Aorta (tissue), 5 donors: ENCODE measurements around the gene NFYA. TPM values are rescaled to one million over a fixed set of nuclear protein-coding genes. Genes with fewer than 3 reads are reported as not detected.
A peak's percentile ranks its signal among the peaks of the same experiment; 100 is the strongest.

Experiments used
- ATAC-seq: fragments of 200-7000 bp; cut with Tn5 transposase; one replicate; pipeline ENCODE4 v1.9.1; 2022; ENCODE audit warnings: moderate library complexity; ENCODE audit not compliant: low FRiP score
- DNase-seq, 2 donors: peaks; one replicate each; pipeline ENCODE4 v3.0.0-alpha.2; 2020
- H3K27ac ChIP-seq, 2 donors: one replicate each; pipeline ENCODE4 v1.5.1; 2013; ENCODE audit warnings: low read length in 2 of 2, mild to moderate bottlenecking in 2 of 2, moderate library complexity in 2 of 2, control low read depth in 1 of 2, inconsistent platforms in 1 of 2, low read depth in 1 of 2
- H3K27me3 ChIP-seq, 2 donors: one replicate each; pipeline ENCODE4 v1.6.1; 2013; ENCODE audit warnings: control low read depth in 1 of 2, low read length in 1 of 2, mild to moderate bottlenecking in 1 of 2, moderate library complexity in 1 of 2; ENCODE audit not compliant: insufficient read depth in 2 of 2, control insufficient read depth in 1 of 2
- H3K36me3 ChIP-seq, 2 donors: one replicate each; pipeline ENCODE4 v1.6.1; 2013; ENCODE audit warnings: control low read depth in 1 of 2, low read length in 1 of 2, mild to moderate bottlenecking in 1 of 2; ENCODE audit not compliant: insufficient read depth in 2 of 2, control insufficient read depth in 1 of 2
- H3K4me1 ChIP-seq, 2 donors: one replicate each; pipeline ENCODE4 v1.6.1; 2013; ENCODE audit warnings: low read length in 2 of 2, control low read depth in 1 of 2, mild to moderate bottlenecking in 1 of 2, moderate library complexity in 1 of 2; ENCODE audit not compliant: insufficient read depth in 2 of 2, control insufficient read depth in 1 of 2
- H3K4me3 ChIP-seq, 2 donors: one replicate each; pipeline ENCODE4 v1.5.1; 2013; ENCODE audit warnings: low read length in 2 of 2, control low read depth in 1 of 2, mild to moderate bottlenecking in 1 of 2
- H3K9me3 ChIP-seq: one replicate; pipeline ENCODE4 v1.6.1; 2013; ENCODE audit warnings: mild to moderate bottlenecking, low read length; ENCODE audit not compliant: control insufficient read depth
- WGBS, 2 donors: extraction: QIAGEN DNeasy Blood & Tissue Kit; methylation state at CpG; one replicate each; pipeline ENCODE4 v1.1.7; 2013; 5-methylcytosine and 5-hydroxymethylcytosine counted together
- intact Hi-C, 2 donors: fragments of 100-400 bp; cut with DNase I; formaldehyde crosslinking; loops; one replicate each; pipeline versions ENCODE4 v1.14.2 to v1.15.0; 2022
- polyA plus RNA-seq, 2 donors: library from polyadenylated mRNA; stranded (reverse); fragments of 200-250 nt; gene quantifications; one replicate each; pipeline ENCODE4 v1.2.3, GENCODE V29; 2013
- total RNA-seq, 2 donors: library from RNA; stranded (reverse); fragmentation: NEBNext Ultra II Directional; extraction: Animal tissue kit (Norgen Biotek cat#: 25700); gene quantifications; one replicate each; pipeline ENCODE4 v1.2.1, GENCODE V29; 2021
- donor health status: healthy with polysubstance abuse.
- donor health status: Bipolar disorder and iron deficiency.
- donor health status: DM: no; HTN: no; CAD: no.
- donor health status: DM: no; HTN: no; CAD: no.
- donor health status: DM: yes; HTN: yes; CAD: no.

NFYA gene
- total and polyA plus RNA-seq, 4 donors, result 5.6 to 18.6 (median 10.0) TPM

DNA sequence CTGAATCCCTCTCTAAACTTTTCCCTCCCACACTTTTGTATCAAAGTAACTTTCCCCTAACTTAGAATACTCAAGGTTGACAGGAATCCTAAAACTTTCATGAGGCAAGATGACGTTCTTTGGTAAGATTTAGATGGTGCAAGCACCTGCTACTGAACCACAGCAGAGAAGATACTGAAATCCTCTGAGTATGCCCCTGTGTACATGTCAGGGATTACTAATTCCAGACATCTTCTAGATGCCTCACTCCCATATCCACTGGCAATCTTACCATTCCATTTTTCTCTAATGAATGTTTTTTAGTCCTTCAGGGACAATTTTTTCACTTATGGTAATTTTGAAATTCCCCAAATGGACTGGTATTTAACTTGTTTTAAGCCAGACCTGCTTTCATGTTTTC is 10.7 kb upstream of the NFYA start:
- DNase-seq, result no peak
- Histone ChIP-seq H3K27ac (no peak overlapping the region), H3K4me3 (no peak overlapping the region), H3K4me1 (no peaks in the 10 kb centered on the region), H3K27me3 (no peaks in the 10 kb centered on the region), H3K9me3 (no peaks in the 10 kb centered on the region), H3K36me3 (peaks cover 5% of the 10 kb centered on the region in 2 donors)
- no peak for ATAC-seq
- WGBS, 2 donors, result 70 to 88% methylated on average over 1 of the region's 1 CpG
- intact Hi-C loops, result no loop called here

DNA sequence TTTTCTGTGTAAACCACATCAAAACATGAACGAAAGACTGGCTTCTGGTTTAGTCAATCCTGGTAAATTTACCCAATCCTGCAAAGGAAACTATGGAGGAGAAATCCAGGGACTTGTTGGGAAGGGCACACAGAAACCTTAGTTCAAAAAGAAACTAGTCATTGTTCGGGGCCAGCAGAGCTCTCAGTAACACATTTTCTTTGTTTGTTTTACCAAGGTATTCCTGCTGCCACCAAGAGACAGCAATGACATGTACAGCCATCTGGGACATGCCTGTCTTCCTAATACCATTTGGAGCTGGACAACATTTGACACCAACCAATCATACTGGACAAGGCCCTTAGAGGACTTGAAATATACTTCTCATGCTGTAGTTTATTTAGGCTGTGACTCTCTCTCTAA is 8.9 kb upstream of the NFYA start:
- intact Hi-C loops, result no loop called here
- Histone ChIP-seq H3K9me3 (no peaks in the 10 kb centered on the region), H3K36me3 (peaks cover 5% of the 10 kb centered on the region in 2 donors), H3K4me3 (no peak overlapping the region), H3K4me1 (no peaks in the 10 kb centered on the region), H3K27me3 (no peaks in the 10 kb centered on the region), H3K27ac (no peak overlapping the region)
- DNase-seq, result no peak
- WGBS, 2 donors, result 88 to 94% methylated on average over 2 of the region's 2 CpGs
- ATAC-seq, result no peak

DNA sequence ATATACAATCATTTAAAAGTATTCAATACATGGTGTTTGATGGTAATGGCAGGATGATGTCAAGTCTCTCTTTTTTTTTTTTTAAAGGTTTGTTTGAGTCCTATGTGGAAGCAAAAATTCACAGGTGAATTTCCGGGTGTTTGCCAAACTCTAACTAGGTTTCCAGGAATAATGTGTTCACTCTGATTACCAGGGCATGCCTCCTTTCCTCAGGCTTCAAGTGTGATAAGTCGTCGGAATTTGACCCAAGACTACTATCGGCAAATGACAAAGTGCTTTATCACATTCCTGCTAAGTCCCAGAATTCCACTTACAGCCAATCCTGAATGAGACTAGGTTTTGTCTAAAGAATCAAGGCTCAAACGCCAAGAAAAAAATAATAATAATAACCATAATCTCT is 7.9 kb upstream of the NFYA start:
- no peak for ATAC-seq
- no peaks in the 10 kb centered on the region for H3K4me1 ChIP-seq
- no peaks in the 10 kb centered on the region for H3K27me3 ChIP-seq
- WGBS, 2 donors, result 71 to 73% methylated on average over 5 of the region's 5 CpGs
- H3K36me3 ChIP-seq, result peaks cover 5% of the 10 kb centered on the region in 2 donors
- H3K4me3 ChIP-seq, result no peak overlapping the region
- intact Hi-C loops, result loop anchor here in 1 of 2 donors (5.0 kb wide), 1 partner anchor 38 kb away; no protein-coding TSS in a partner anchor
- no peak for DNase-seq
- H3K9me3 ChIP-seq, result no peaks in the 10 kb centered on the region
- H3K27ac ChIP-seq, result no peak overlapping the region

DNA sequence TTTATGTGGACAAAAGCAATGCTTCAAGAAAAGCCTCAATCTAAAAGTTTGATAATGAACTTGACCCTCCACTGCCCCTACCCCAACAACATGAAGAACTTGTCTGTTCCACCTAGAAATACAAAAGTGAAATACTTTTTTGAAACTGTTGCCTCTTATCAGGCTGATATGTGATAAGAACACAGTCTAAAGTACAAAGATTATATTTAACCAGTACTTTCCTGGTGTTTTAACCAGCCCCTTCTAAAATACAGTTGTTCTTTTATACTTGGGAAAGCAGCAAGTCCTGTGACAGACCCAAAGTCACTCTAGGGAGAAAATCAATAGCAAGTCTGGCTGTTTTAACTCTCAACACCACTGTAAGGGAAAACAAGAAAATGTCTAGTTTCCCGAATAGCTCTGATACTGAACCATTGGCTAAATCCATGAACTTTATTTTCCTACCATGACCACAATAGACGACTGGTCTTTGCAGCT is 7.2 kb upstream of the NFYA start:
- Histone ChIP-seq H3K4me3 (no peak overlapping the region), H3K27ac (no peak overlapping the region), H3K36me3 (peaks cover 5% of the 10 kb centered on the region in 2 donors), H3K27me3 (no peaks in the 10 kb centered on the region), H3K4me1 (no peaks in the 10 kb centered on the region), H3K9me3 (no peaks in the 10 kb centered on the region)
- intact Hi-C loops, result loop anchor here in 1 of 2 donors (2.0 to 5.0 kb wide), 2 partner anchors 38 to 59 kb away; no protein-coding TSS in a partner anchor
- WGBS, 2 donors, result 85 to 88% methylated on average over 2 of the region's 2 CpGs
- DNase-seq (no peak), ATAC-seq (no peak)

DNA sequence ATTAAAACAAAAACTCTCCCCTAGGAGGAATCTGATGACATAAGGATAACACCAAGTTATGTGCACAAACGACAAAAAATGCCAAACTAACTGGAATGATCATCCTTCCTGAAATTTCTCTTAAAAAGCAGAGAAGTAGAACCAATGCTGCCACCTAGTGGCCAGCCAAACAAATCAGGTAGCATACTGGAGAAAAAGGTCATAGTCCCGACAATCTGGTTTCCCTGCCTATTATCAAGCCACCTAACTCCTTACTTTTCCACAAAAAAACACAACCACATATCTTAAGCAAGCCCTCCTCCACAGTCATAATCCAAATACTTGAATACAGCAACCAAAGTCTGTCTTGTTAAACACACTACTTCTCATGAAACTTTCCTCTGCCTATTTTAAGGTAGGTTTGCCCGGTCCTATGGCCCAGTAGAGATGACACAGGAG is 5.9 kb upstream of the NFYA start:
- intact Hi-C loops, result loop anchor here in 1 of 2 donors (2.0 to 5.0 kb wide), 2 partner anchors 40 to 60 kb away; no protein-coding TSS in a partner anchor
- ATAC-seq, result no peak
- peak; percentile 81 to 87 for DNase-seq
- no peak overlapping the region for H3K27ac ChIP-seq
- 24 to 27% methylated on average over 3 of the region's 3 CpGs for WGBS, 2 donors
- no peaks in the 10 kb centered on the region for H3K27me3 ChIP-seq
- no peaks in the 10 kb centered on the region for H3K4me1 ChIP-seq
- H3K4me3 ChIP-seq, result no peak overlapping the region
- H3K36me3 ChIP-seq, result peaks cover 3 to 5% of the 10 kb centered on the region in 2 donors
- H3K9me3 ChIP-seq, result no peaks in the 10 kb centered on the region

DNA sequence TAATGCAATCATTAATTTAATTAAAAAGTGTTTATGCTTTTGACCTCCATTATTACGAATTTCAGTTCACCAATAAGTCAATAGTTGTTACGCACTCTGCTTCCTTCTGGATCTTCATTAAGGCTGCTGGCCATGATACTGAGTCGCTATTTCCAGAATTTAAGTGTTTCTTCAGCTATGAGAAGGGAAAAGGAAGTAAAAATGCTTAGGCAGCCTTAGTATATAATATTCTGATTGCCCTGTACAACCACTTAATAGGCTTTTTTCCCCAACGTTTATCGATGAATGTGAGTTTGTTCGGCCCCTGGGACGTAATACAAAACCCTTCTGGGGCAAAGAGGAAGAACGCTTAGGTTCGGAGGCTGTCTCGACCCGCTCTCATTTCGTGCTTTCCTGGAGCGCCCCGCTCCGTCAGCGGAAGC is 1.3 kb upstream of the NFYA start:
- no peak for ATAC-seq
- Histone ChIP-seq H3K9me3 (no peaks in the 10 kb centered on the region), H3K36me3 (no peaks in the 10 kb centered on the region), H3K4me3 (peak overlapping the region; percentile 68 to 76), H3K27me3 (no peaks in the 10 kb centered on the region), H3K4me1 (no peaks in the 10 kb centered on the region), H3K27ac (peak overlapping the region; percentile 45 to 97)
- 0% methylated on average over 16 of the region's 16 CpGs for WGBS, 2 donors
- DNase-seq, result peak in 1 of 2 donors; percentile 92
- intact Hi-C loops, result loop anchor here in 1 of 2 donors (5.0 to 10.0 kb wide), 2 partner anchors 1649 to 1727 kb away; no protein-coding TSS in a partner anchor

DNA sequence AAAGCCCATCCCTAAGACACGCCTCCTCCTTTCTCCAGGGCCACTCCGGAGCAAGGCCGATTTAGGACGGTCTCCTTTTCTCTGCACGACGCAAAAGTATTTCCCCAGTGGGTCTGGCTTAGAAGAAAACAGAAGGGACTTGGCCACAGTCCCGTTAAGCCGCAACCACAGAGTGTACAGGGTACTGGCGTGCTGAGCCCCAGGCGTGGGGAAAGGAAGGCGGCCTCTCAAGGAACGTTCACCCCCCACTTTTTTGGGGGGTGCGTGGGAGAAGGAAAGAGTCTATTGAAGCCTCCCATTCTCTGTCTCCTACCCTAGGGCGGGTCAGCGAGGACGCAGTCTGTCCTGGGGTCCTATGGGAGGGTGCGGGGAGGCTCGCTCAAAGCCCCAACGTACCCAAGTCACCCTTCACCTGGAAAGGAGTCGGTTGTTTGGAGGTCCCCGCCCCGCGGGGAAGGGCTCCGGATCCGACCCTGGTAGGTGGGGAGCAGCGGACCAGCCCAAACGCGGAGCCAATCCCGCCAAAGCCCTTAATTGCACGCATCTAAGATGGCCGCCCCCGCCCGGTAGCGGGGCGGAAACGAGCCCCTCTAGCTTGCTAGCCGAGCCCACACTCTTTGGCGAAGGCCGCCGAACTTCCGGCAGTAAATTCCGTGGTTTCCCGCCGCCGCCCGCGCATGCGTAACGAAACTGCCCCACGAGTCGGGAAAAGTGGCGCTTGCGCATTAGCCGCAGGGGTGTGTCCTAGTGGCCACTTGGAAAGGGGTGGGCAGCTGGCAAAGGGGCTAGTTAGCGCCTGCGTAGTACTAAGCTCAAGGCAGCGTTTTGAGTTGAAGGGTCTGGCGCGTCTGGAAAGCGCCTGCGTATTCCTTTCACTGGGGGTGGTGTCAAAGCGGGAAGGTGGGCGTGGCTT is 595 bp upstream of the NFYA start, which contains the start of gene OARD1:
Gene OARD1 (minus strand): TSS at position 434 of the 913 bp plus-strand sequence. CDS start 722 bp downstream, outside the sequence.
- peak within 1 kb of the TSS; percentile 68 to 76 for H3K4me3 ChIP-seq
- H3K36me3 ChIP-seq, result no peaks in the 10 kb centered on the region
- no peaks in the 10 kb centered on the region for H3K9me3 ChIP-seq
- intact Hi-C loops, result loop anchor here in 1 of 2 donors (5.0 to 10.0 kb wide), 2 partner anchors 1650 to 1727 kb away; no protein-coding TSS in a partner anchor
- DNase-seq, result peak; percentile 100
- H3K4me1 ChIP-seq, result no peaks in the 10 kb centered on the region
- WGBS, 2 donors, result 0% methylated on average over 63 of the region's 63 CpGs
- H3K27me3 ChIP-seq, result no peaks in the 10 kb centered on the region
- ATAC-seq, result peak; percentile 93
- peak within 1 kb of the TSS; percentile 88 to 97 for H3K27ac ChIP-seq

DNA sequence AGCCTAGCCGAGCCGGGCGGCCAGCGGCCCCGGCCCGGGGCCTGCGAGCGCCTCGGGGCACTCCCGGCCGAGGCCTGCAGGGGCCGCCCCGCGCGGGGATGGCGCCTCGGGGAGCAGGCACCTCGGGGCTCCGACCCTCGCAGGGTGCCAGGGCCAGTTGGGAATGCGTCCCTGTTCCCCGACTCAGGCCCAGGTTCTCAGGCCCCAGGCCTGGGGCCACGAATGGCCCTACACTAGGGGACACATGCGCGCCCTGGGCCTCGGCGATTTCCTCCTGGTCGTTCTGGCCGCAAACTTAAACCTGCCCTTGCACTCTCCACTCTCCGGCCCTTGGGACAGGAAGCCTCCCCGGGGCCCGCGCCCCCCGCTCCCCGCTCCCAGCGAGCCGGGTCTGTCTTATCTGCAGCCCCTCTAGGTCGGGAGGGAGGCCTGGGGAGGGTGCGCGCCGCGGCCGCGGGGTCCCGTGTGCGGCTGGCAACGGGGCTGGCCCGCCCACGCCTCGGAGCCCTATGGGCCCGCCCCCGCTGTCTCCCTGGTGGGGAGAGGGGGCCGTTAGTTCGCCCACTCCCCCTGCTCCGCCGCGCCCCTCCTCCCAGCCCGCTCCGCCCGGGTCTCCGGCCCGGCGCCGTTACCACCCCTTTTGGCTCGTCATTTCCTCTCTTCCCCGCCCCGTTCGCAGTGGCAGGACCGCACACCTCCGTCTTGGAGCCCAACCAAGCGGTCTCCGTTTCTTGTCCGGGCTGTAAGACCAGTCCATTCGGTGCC is 611 bp downstream of the NFYA start:
- 0 to 1% methylated on average over 53 to 74 of the region's 74 CpGs for WGBS, 2 donors
- intact Hi-C loops, result loop anchor here in 1 of 2 donors (5.0 to 10.0 kb wide), 2 partner anchors 1651 to 1729 kb away; no protein-coding TSS in a partner anchor
- Histone ChIP-seq H3K4me1 (no peaks in the 10 kb centered on the region), H3K27ac (peak overlapping the region; percentile 75 to 88), H3K4me3 (peak overlapping the region; percentile 32 to 50), H3K36me3 (no peaks in the 10 kb centered on the region), H3K27me3 (no peaks in the 10 kb centered on the region), H3K9me3 (no peaks in the 10 kb centered on the region)
- peak; percentile 89 to 94 for DNase-seq
- ATAC-seq, result peak; percentile 20
